Caco-2 (cell line): ENCODE results near the gene MED4. TPM values are rescaled to one million over a fixed set of nuclear protein-coding genes. Genes with fewer than 3 reads are reported as not detected.

Experiments
- Bru-seq: library from RNA; stranded (reverse); fragments of 400-500 nt; gene quantifications from one replicate; lab custom pipeline; 2021; lab: Mats Ljungman, UMichigan
- BruChase-seq, 2 experiments: library from RNA; stranded (reverse); fragments of 400-500 nt; gene quantifications; one replicate each; lab custom pipeline; 2021; lab: Mats Ljungman, UMichigan
- BruUV-seq: library from RNA; stranded (reverse); fragments of 400-500 nt; replicated peaks from 2 replicates; lab custom pipeline; 2021; lab: Mats Ljungman, UMichigan
- CTCF ChIA-PET: fragments of 300-600 bp; sonication (Branson Sonifier 250); formaldehyde crosslinking; loops from one replicate; lab custom pipeline; 2022; ENCODE audit warnings: antibody characterized with exemption; lab: Charles Lee
- POLR2A ChIA-PET: fragments of 300-600 bp; sonication (Branson Sonifier 250); formaldehyde crosslinking; loops from one replicate; lab custom pipeline; 2022; ENCODE audit warnings: antibody characterized with exemption; lab: Charles Lee
- DNase-seq, 2 experiments: peaks; one replicate each; pipeline versions ENCODE4 v3.0.0 to v3.0.0-alpha.2; 2020 to 2022
- H3K27me3 ChIP-seq: replicated peaks from 2 replicates; pipeline ENCODE4 v1.6.0; 2011; ENCODE audit warnings: low read length; ENCODE audit not compliant: control insufficient read depth, insufficient read depth
- H3K36me3 ChIP-seq: 2 replicates; pipeline ENCODE4 v1.5.1; 2011; ENCODE audit warnings: low read length; ENCODE audit not compliant: control insufficient read depth, insufficient read depth
- H3K4me1 ChIP-seq: fragments of 250-450 bp; sonication (Bioruptor Pico); 2 replicates; pipeline ENCODE4 v1.5.1; 2020; ENCODE audit warnings: mild to moderate bottlenecking
- H3K4me3 ChIP-seq: 2 replicates; pipeline ENCODE4 v1.5.1; 2011; ENCODE audit warnings: low read depth, mild to moderate bottlenecking, control low read depth, low read length
- H3K9me3 ChIP-seq: fragments of 250-450 bp; sonication (Bioruptor Pico); 2 replicates; pipeline ENCODE4 v1.5.1; 2020; ENCODE audit warnings: mild to moderate bottlenecking, moderate library complexity
- H3K27ac Mint-ChIP-seq: one replicate; pipeline ENCODE4 v1.8.0; 2022; ENCODE audit warnings: mixed read lengths; ENCODE audit not compliant: unreplicated experiment
- H3K27me3 Mint-ChIP-seq: one replicate; pipeline ENCODE4 v1.8.0; 2022; ENCODE audit warnings: mixed read lengths; ENCODE audit not compliant: insufficient read depth, unreplicated experiment
- H3K36me3 Mint-ChIP-seq: one replicate; pipeline ENCODE4 v1.8.0; 2022; ENCODE audit warnings: mild to moderate bottlenecking, mixed read lengths; ENCODE audit not compliant: insufficient read depth, unreplicated experiment
- H3K4me1 Mint-ChIP-seq: one replicate; pipeline ENCODE4 v1.8.0; 2022; ENCODE audit warnings: low read depth, mixed read lengths; ENCODE audit not compliant: unreplicated experiment
- H3K4me3 Mint-ChIP-seq: one replicate; pipeline ENCODE4 v1.8.0; 2022; ENCODE audit warnings: mild to moderate bottlenecking, moderate library complexity, mixed read lengths; ENCODE audit not compliant: unreplicated experiment
- H3K9me3 Mint-ChIP-seq: one replicate; pipeline ENCODE4 v1.8.0; 2022; ENCODE audit warnings: mixed read lengths; ENCODE audit not compliant: unreplicated experiment
- CTCF ChIP-seq, 2 experiments: fragments of 200-600 bp in 1 of 2; IDR thresholded peaks; 1 replicate in 1 of 2; 2 replicates in 1 of 2; pipeline versions ENCODE4 v1.5.1 to v1.8.0; 2011 to 2022; ENCODE audit warnings: antibody characterized with exemption in 1 of 2, control low read depth in 1 of 2, inconsistent platforms in 1 of 2, low read depth in 1 of 2, low read length in 1 of 2, mild to moderate bottlenecking in 1 of 2, moderate library complexity in 1 of 2; ENCODE audit not compliant: insufficient read depth in 1 of 2, severe bottlenecking in 1 of 2, unreplicated experiment in 1 of 2
- intact Hi-C: fragments of 100-400 bp; cut with micrococcal nuclease; formaldehyde crosslinking; loops from one replicate; pipeline ENCODE4 v1.10.0; 2022; ENCODE audit not compliant: unreplicated experiment
- long read RNA-seq: library from polyadenylated mRNA; stranded (forward); transcript quantifications from one replicate; pipeline ENCODE4 v2.0.0, GENCODE V29; 2022
- total RNA-seq: library from RNA; stranded (reverse); gene quantifications from 2 replicates; pipeline ENCODE4 v1.2.3, GENCODE V29; 2022

Gene MED4
- total RNA-seq, result 56.8 and 62.1 TPM in 2 replicates
- Bru-seq, nascent RNA, result percentile 95 among the genes with signal in this experiment
- BruChase-seq, experiment 1, labeled RNA remaining after a 2-hour chase, result percentile 94 among the genes with signal in this experiment
- percentile 90 among the genes with signal in this experiment for BruChase-seq, experiment 2, labeled RNA remaining after a 6-hour chase
- long read RNA-seq, transcript MED4-202 (7 exons, 931 nt), result minor isoform, 44 of 185 reads
- long read RNA-seq, transcript MED4-201 (7 exons, 2,022 nt), result major isoform, 116 of 185 reads
- long read RNA-seq, partial matches to known transcripts, result 2 of 185 reads
- long read RNA-seq, other reads (novel, unspliced or antisense), result 23 of 185 reads

- Mint-ChIP-seq H3K9me3 (no peaks in the 10 kb centered on the region), H3K27ac (peak within 1 kb of the TSS; percentile 97), H3K4me1 (peaks cover 21% of the 10 kb centered on the region), H3K27me3 (no peaks in the 10 kb centered on the region), H3K36me3 (peaks cover 13% of the 10 kb centered on the region), H3K4me3 (peak within 1 kb of the TSS; percentile 91)
- peak; percentile 95 to 98 for DNase-seq
- Histone ChIP-seq H3K9me3 (no peaks in the 10 kb centered on the region), H3K27me3 (no peaks in the 10 kb centered on the region), H3K36me3 (no peaks in the 10 kb centered on the region), H3K4me3 (peak within 1 kb of the TSS; percentile 81), H3K4me1 (peaks cover 25% of the 10 kb centered on the region)
- CTCF ChIA-PET, result interaction anchor here (0.6 to 1.8 kb wide), 8 partner anchors 57 to 1691 kb away, joined by 3 to 12 read pairs (median 4); partner anchors contain the start of genes ITM2B and NUDT15
- BruUV-seq, result no TSS peak
- intact Hi-C loops, result no loop called here
- peak; percentile 97 to 100 for TF ChIP-seq CTCF (IDR thresholded peaks at IDR 0.05; ENCODE audit: insufficient read depth in 1 of 2, low read depth in 1 of 2, low read length in 1 of 2, severe bottlenecking in 1 of 2, unreplicated experiment in 1 of 2)
- POLR2A ChIA-PET, result interaction anchor here (0.6 to 1.0 kb wide), 3 partner anchors 57 to 485 kb away, joined by 3 to 6 read pairs (median 4); partner anchors contain the start of gene NUDT15
These were observed at the start of gene MED4 for GRCh38 chr13:48094781-48095502. Gene MED4 (minus strand): TSS chr13:48095104. CDS start chr13:48095078, 26 bp downstream.

- no peaks in the 10 kb centered on the region for H3K4me1 ChIP-seq
- DNase-seq, result no peak
- H3K9me3 Mint-ChIP-seq, result peaks cover 17% of the 10 kb centered on the region
- H3K9me3 ChIP-seq, result no peaks in the 10 kb centered on the region
- H3K4me3 ChIP-seq, result no peak overlapping the region
- H3K4me3 Mint-ChIP-seq, result no peak overlapping the region
- no peaks in the 10 kb centered on the region for H3K27me3 Mint-ChIP-seq
- H3K36me3 ChIP-seq, result no peaks in the 10 kb centered on the region
- POLR2A ChIA-PET, result no interaction called here
- CTCF ChIA-PET, result no interaction called here
- no peak overlapping the region for H3K27ac Mint-ChIP-seq
- no TSS peak for BruUV-seq
- intact Hi-C loops, result no loop called here
- no peak for TF ChIP-seq CTCF (IDR thresholded peaks at IDR 0.05; ENCODE audit: insufficient read depth in 1 of 2, low read depth in 1 of 2, low read length in 1 of 2, severe bottlenecking in 1 of 2, unreplicated experiment in 1 of 2)
- H3K36me3 Mint-ChIP-seq, result no peaks in the 10 kb centered on the region
- peaks cover 6% of the 10 kb centered on the region for H3K4me1 Mint-ChIP-seq
- H3K27me3 ChIP-seq, result no peaks in the 10 kb centered on the region
These were observed 49.6 kb upstream of the MED4 start for GRCh38 chr13:48144413-48145035.

- no peak for TF ChIP-seq CTCF (IDR thresholded peaks at IDR 0.05; ENCODE audit: insufficient read depth in 1 of 2, low read depth in 1 of 2, low read length in 1 of 2, severe bottlenecking in 1 of 2, unreplicated experiment in 1 of 2)
- H3K27ac Mint-ChIP-seq, result no peak overlapping the region
- Histone ChIP-seq H3K27me3 (no peaks in the 10 kb centered on the region), H3K4me1 (no peaks in the 10 kb centered on the region), H3K36me3 (no peaks in the 10 kb centered on the region), H3K9me3 (no peaks in the 10 kb centered on the region), H3K4me3 (no peak overlapping the region)
- BruUV-seq, result no TSS peak
- CTCF ChIA-PET, result no interaction called here
- H3K27me3 Mint-ChIP-seq, result no peaks in the 10 kb centered on the region
- DNase-seq, result no peak
- intact Hi-C loops, result no loop called here
- H3K4me1 Mint-ChIP-seq, result peaks cover 6% of the 10 kb centered on the region
- POLR2A ChIA-PET, result no interaction called here
- peaks cover 17% of the 10 kb centered on the region for H3K9me3 Mint-ChIP-seq
- H3K36me3 Mint-ChIP-seq, result no peaks in the 10 kb centered on the region
- H3K4me3 Mint-ChIP-seq, result no peak overlapping the region
These were observed 47.5 kb upstream of the MED4 start for GRCh38 chr13:48142436-48142835.
